ENCODE results near the gene TBXT.

TBXT gene

DNA sequence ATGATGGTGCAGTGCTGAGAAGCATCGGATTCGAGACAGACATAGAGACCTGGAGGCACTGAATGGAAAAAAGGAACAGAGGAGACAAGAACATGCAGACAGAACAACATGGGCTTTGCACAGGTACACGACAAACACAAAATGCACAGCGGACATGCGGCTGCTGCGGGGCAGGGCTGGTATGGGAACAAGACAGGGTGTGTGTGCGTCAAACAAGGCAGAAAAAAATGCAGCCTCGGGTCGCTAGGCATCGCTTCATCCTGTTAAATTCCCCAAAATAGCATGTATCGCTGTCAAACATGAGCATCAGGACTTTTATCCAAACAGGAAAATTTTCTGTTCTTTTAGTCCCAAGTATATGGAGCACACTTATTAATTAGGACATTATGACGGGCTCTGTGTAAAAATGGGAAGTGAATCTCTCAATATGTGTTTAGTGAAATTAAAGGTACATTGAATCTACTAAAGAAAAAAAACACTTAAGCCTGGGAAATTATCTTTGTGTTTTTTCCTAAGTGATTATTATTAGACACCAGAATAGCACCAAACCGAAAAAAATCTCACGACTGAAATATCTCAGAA is 36.1 kb upstream of the TBXT start:
- Histone ChIP-seq H3K9me3 (no peaks in the 10 kb centered on the region), H3K4me1 (ENCODE audit: control insufficient read depth in 1 of 2, insufficient read depth in 1 of 2, low read depth in 1 of 2, low read length in 1 of 2) (no peaks in the 10 kb centered on the region), H3K36me3 (no peaks in the 10 kb centered on the region), H3K4me3 (ENCODE audit: low read depth in 1 of 2, low read length in 1 of 2) (no peak overlapping the region), H3K27ac (no peak overlapping the region), H3K27me3 (peaks cover 12% of the 10 kb centered on the region)
- TF ChIP-seq, protein P1, sequence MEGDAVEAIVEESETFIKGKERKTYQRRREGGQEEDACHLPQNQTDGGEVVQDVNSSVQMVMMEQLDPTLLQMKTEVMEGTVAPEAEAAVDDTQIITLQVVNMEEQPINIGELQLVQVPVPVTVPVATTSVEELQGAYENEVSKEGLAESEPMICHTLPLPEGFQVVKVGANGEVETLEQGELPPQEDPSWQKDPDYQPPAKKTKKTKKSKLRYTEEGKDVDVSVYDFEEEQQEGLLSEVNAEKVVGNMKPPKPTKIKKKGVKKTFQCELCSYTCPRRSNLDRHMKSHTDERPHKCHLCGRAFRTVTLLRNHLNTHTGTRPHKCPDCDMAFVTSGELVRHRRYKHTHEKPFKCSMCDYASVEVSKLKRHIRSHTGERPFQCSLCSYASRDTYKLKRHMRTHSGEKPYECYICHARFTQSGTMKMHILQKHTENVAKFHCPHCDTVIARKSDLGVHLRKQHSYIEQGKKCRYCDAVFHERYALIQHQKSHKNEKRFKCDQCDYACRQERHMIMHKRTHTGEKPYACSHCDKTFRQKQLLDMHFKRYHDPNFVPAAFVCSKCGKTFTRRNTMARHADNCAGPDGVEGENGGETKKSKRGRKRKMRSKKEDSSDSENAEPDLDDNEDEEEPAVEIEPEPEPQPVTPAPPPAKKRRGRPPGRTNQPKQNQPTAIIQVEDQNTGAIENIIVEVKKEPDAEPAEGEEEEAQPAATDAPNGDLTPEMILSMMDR (IDR thresholded peaks at IDR 0.05): no peak

- Histone ChIP-seq H3K27ac (no peak overlapping the region), H3K4me3 (ENCODE audit: low read depth in 1 of 2, low read length in 1 of 2) (no peak overlapping the region), H3K27me3 (peaks cover 12% of the 10 kb centered on the region), H3K36me3 (no peaks in the 10 kb centered on the region), H3K4me1 (ENCODE audit: control insufficient read depth in 1 of 2, insufficient read depth in 1 of 2, low read depth in 1 of 2, low read length in 1 of 2) (no peaks in the 10 kb centered on the region), H3K9me3 (no peaks in the 10 kb centered on the region)
- TF ChIP-seq, protein P1 (IDR thresholded peaks at IDR 0.05): no peak
Measured at GRCh38 chr6:166203003-166203640, 35.5 kb upstream of the TBXT start.

DNA sequence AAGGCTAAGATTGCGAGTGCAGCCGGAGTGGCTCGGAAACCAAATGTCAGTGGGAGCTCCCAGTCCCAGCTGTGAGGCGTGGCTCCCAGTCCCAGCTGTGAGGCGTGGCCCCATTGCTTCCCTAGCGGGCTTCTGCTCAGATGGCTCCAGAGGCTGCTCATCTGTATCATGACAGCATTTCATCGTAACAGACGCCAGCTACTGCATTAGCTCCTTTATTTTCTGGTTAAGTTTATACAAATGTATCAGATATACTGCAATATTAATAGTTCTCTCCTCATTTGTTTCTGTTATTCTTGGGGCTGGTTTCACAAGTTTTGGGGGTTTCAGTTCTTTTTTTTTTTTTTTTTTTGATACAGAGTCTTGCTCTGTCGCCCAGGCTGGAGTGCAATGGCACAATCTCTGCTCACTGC is 34.7 kb upstream of the TBXT start:
- Histone ChIP-seq H3K9me3 (no peaks in the 10 kb centered on the region), H3K27me3 (peaks cover 20% of the 10 kb centered on the region), H3K36me3 (no peaks in the 10 kb centered on the region), H3K27ac (no peak overlapping the region), H3K4me3 (ENCODE audit: low read depth in 1 of 2, low read length in 1 of 2) (no peak overlapping the region), H3K4me1 (ENCODE audit: control insufficient read depth in 1 of 2, insufficient read depth in 1 of 2, low read depth in 1 of 2, low read length in 1 of 2) (no peaks in the 10 kb centered on the region)
- TF ChIP-seq, protein P1 (IDR thresholded peaks at IDR 0.05): no peak

GRCh38 chr6:166201878-166202277 is 34.2 kb upstream of the TBXT start:
- Histone ChIP-seq H3K4me1 (ENCODE audit: control insufficient read depth in 1 of 2, insufficient read depth in 1 of 2, low read depth in 1 of 2, low read length in 1 of 2) (no peaks in the 10 kb centered on the region), H3K9me3 (no peaks in the 10 kb centered on the region), H3K36me3 (no peaks in the 10 kb centered on the region), H3K27me3 (peaks cover 23% of the 10 kb centered on the region), H3K27ac (no peak overlapping the region), H3K4me3 (ENCODE audit: low read depth in 1 of 2, low read length in 1 of 2) (no peak overlapping the region)
- TF ChIP-seq, protein P1 (IDR thresholded peaks at IDR 0.05): no peak

GRCh38 chr6:166197361-166197760 is 29.7 kb upstream of the TBXT start:
- H3K4me1 ChIP-seq (ENCODE audit: control insufficient read depth in 1 of 2, insufficient read depth in 1 of 2, low read depth in 1 of 2, low read length in 1 of 2): peaks cover 9 to 11% of the 10 kb centered on the region in 2 experiments
- no peaks in the 10 kb centered on the region for H3K9me3 ChIP-seq
- H3K27me3 ChIP-seq: peaks cover 23% of the 10 kb centered on the region
- no peak overlapping the region for H3K4me3 ChIP-seq (ENCODE audit: low read depth in 1 of 2, low read length in 1 of 2)
- H3K36me3 ChIP-seq: no peaks in the 10 kb centered on the region
- no peak overlapping the region for H3K27ac ChIP-seq
- TF ChIP-seq, protein P1 (IDR thresholded peaks at IDR 0.05): no peak

Measured in neutrophil (primary cell).